ENCODE data around the gene DOK6. TPM values are rescaled to one million over a fixed set of nuclear protein-coding genes. Genes with fewer than 3 reads are reported as not detected.

DOK6 gene
- total RNA-seq, 1 experiment from 2014 or later = not detected

GRCh38 chr18:69599377-69599776, 198.7 kb downstream of the DOK6 start:
- no TSS peak for BruUV-seq (replicated peaks)
- no peak overlapping the region for H3K27ac Mint-ChIP-seq (ENCODE audit: unreplicated experiment)
- H3K9me3 Mint-ChIP-seq (ENCODE audit: low read depth, unreplicated experiment) = peaks cover 7% of the 10 kb centered on the region
- H3K4me3 Mint-ChIP-seq (ENCODE audit: low read depth, unreplicated experiment) = no peak overlapping the region
- H3K4me1 Mint-ChIP-seq (ENCODE audit: low read depth, unreplicated experiment) = no peaks in the 10 kb centered on the region
- H3K27me3 Mint-ChIP-seq (ENCODE audit: unreplicated experiment) = no peaks in the 10 kb centered on the region
- no peak for DNase-seq
- no peaks in the 10 kb centered on the region for H3K36me3 Mint-ChIP-seq (ENCODE audit: insufficient read depth, unreplicated experiment)
- intact Hi-C loops (cut with micrococcal nuclease; ENCODE audit: unreplicated experiment) = no loop called here
- CTCF ChIA-PET = interaction anchor here (0.6 kb wide), 1 partner anchor 10 kb away, joined by 3 read pairs; no protein-coding TSS in a partner anchor
- TF ChIP-seq CTCF (IDR thresholded peaks at IDR 0.05; ENCODE audit: unreplicated experiment) = no peak

DNA sequence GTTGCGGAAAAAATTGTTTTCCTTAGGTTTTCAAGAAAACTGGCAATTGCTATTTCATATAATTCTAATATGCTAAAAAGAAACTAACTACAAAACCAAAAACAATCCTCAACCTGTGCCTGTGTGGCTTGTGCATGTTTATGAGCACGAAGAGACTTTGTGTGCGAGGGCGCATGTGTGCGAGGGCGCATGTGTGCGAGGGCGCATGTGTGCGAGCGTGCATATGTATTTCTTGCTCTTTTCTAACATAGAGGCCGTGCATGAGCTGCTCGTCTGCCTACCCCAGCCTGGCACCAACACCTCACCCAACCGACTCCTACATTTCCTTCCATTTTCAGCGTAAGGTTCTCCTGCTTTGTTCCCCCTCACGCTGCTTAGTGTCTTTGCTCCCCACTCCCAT, 211.6 kb downstream of the DOK6 start:
- Mint-ChIP-seq H3K4me1 (ENCODE audit: low read depth, unreplicated experiment) (no peaks in the 10 kb centered on the region), H3K36me3 (ENCODE audit: insufficient read depth, unreplicated experiment) (no peaks in the 10 kb centered on the region), H3K4me3 (ENCODE audit: low read depth, unreplicated experiment) (no peak overlapping the region), H3K9me3 (ENCODE audit: low read depth, unreplicated experiment) (no peaks in the 10 kb centered on the region), H3K27ac (ENCODE audit: unreplicated experiment) (no peak overlapping the region), H3K27me3 (ENCODE audit: unreplicated experiment) (no peaks in the 10 kb centered on the region)
- CTCF ChIA-PET = no interaction called here
- intact Hi-C loops (cut with micrococcal nuclease; ENCODE audit: unreplicated experiment) = no loop called here
- DNase-seq = no peak
- BruUV-seq (replicated peaks) = no TSS peak
- no peak for TF ChIP-seq CTCF (IDR thresholded peaks at IDR 0.05; ENCODE audit: unreplicated experiment)

- BruUV-seq (replicated peaks) = no TSS peak
Measured at GRCh38 chr18:69616114-69616513, 215.4 kb downstream of the DOK6 start.

GRCh38 chr18:69617408-69617807, 216.7 kb downstream of the DOK6 start:
- no peaks in the 10 kb centered on the region for H3K36me3 Mint-ChIP-seq (ENCODE audit: insufficient read depth, unreplicated experiment)
- DNase-seq = no peak
- no peaks in the 10 kb centered on the region for H3K27me3 Mint-ChIP-seq (ENCODE audit: unreplicated experiment)
- no peaks in the 10 kb centered on the region for H3K9me3 Mint-ChIP-seq (ENCODE audit: low read depth, unreplicated experiment)
- H3K27ac Mint-ChIP-seq (ENCODE audit: unreplicated experiment) = no peak overlapping the region
- no peak overlapping the region for H3K4me3 Mint-ChIP-seq (ENCODE audit: low read depth, unreplicated experiment)
- no peaks in the 10 kb centered on the region for H3K4me1 Mint-ChIP-seq (ENCODE audit: low read depth, unreplicated experiment)
- CTCF ChIA-PET = no interaction called here
- TF ChIP-seq CTCF (IDR thresholded peaks at IDR 0.05; ENCODE audit: unreplicated experiment) = no peak
- intact Hi-C loops (cut with micrococcal nuclease; ENCODE audit: unreplicated experiment) = no loop called here
- BruUV-seq (replicated peaks) = no TSS peak

More at GRCh38 chr18:69616114-69616513, 215.4 kb downstream of the DOK6 start:
- H3K27me3 Mint-ChIP-seq (ENCODE audit: unreplicated experiment) = no peaks in the 10 kb centered on the region
- H3K4me1 Mint-ChIP-seq (ENCODE audit: low read depth, unreplicated experiment) = no peaks in the 10 kb centered on the region
- CTCF ChIA-PET = no interaction called here
- intact Hi-C loops (cut with micrococcal nuclease; ENCODE audit: unreplicated experiment) = no loop called here
- H3K36me3 Mint-ChIP-seq (ENCODE audit: insufficient read depth, unreplicated experiment) = no peaks in the 10 kb centered on the region
- no peak overlapping the region for H3K4me3 Mint-ChIP-seq (ENCODE audit: low read depth, unreplicated experiment)
- no peak for DNase-seq
- H3K27ac Mint-ChIP-seq (ENCODE audit: unreplicated experiment) = no peak overlapping the region
- H3K9me3 Mint-ChIP-seq (ENCODE audit: low read depth, unreplicated experiment) = no peaks in the 10 kb centered on the region
- no peak for TF ChIP-seq CTCF (IDR thresholded peaks at IDR 0.05; ENCODE audit: unreplicated experiment)

All from Calu3 (cell line).